Astrocyte of the cerebellum (primary cell): ENCODE data around the gene ARHGEF4.

ENCODE experiments used
- DNase-seq: peaks from one replicate; pipeline ENCODE4 v3.0.0-alpha.2; 2011; ENCODE audit warnings: low read depth
- H3K4me3 ChIP-seq: 2 replicates; pipeline ENCODE4 v1.5.1; 2011; ENCODE audit warnings: mild to moderate bottlenecking, low read depth, low read length, moderate library complexity
- CTCF ChIP-seq: IDR thresholded peaks from 2 replicates; pipeline ENCODE4 v1.5.1; 2012; ENCODE audit warnings: low read length, low read depth, moderate library complexity, mild to moderate bottlenecking; ENCODE audit errors: missing control alignments
- in situ Hi-C: cut with HindIII; loops from 2 replicates; pipeline ENCODE4 v1.10.0; 2017; ENCODE audit warnings: low sequenced_read_pairs

Gene ARHGEF4

GRCh38 chr2:130882111-130882690 is 45.5 kb downstream of the ARHGEF4 start:
- TF ChIP-seq CTCF = no peak
- no peak for DNase-seq
- in situ Hi-C loops = no loop called here
- H3K4me3 ChIP-seq = no peak overlapping the region

DNA sequence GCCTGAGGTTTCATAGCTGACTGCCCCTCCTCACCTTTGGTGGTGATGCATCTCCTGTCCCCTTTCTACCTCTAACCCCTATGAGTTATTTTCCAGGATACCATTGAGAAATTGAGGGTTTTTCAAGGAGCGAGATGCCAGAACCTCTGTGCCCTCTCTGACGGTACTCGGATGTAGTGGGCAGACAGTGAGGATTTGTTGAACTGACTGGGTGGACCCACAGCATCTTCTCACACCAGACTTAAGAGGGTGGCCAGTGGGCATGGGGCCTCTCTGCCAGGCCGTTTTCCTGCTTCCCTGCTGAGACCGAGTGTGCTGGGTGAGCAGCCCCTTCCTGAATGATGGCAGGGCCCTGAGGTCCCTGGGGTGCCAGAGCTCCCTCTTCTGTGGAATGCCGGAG is 46.3 kb downstream of the ARHGEF4 start:
- in situ Hi-C loops = no loop called here
- no peak for TF ChIP-seq CTCF
- DNase-seq = no peak
- H3K4me3 ChIP-seq = no peak overlapping the region

GRCh38 chr2:130883496-130883895 is 46.8 kb downstream of the ARHGEF4 start:
- H3K4me3 ChIP-seq = no peak overlapping the region
- DNase-seq = no peak
- in situ Hi-C loops = no loop called here
- TF ChIP-seq CTCF = no peak

DNA sequence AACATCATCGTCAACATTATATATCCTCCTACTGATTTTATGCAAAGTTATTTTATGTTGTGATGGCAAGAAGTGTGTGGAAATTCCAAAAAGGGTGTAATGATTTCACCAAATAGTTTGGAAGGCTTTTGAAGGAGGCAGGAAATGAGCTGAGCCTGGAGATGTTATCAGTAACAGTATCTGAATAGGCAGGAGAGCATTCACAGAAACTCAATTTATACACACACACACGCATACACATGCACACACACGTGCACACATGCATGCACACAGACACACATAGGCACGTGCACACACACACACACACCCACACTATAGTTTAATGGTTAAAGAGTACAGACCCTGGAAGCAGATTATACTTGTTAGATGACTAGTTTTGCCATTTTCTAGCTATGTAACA is 47.3 kb downstream of the ARHGEF4 start:
- no peak for TF ChIP-seq CTCF
- in situ Hi-C loops = no loop called here

DNA sequence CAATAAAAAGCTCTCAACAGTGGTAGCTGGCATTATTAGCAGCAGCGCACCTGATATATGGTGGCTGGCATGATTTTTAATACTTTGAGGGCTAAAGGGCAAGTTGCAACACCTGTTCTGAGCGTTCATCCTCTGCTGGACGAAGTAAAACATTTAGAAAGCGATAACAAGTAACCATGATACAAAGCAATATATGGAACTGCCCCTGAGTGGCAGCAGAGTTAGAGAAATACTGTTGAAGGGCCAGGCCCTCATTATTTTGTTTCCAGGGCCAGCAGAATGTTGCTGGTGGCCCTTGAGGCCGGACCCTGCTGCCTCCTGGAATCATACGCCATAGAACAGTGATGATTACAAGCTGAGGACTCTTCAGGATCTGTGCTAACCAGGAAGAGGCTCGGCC is 47.8 kb downstream of the ARHGEF4 start:
- in situ Hi-C loops = no loop called here
- no peak overlapping the region for H3K4me3 ChIP-seq
- no peak for DNase-seq
- TF ChIP-seq CTCF = no peak

More for the DNA sequence above, 47.3 kb downstream of the ARHGEF4 start:
- no peak overlapping the region for H3K4me3 ChIP-seq
- DNase-seq = no peak

DNA sequence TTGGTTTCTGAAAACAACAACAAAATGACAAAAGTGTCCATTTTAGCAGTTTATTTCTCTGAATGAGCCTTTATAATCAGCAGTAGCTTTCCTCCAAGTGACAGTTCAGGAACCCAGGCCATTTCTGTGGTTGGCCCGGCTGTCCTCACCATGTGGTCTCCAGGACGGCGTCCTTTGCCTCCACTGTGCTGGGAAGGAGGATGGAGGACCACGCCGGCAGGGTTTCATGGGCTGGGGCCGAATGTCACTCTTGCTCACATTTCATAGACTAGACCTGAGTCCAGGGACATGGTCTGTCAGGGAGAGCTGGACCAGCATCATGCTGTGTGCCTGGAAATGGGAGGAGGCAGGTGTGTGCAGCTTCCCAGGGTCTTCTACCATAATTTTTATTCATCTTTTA is 50.9 kb downstream of the ARHGEF4 start:
- in situ Hi-C loops = no loop called here
- DNase-seq = no peak
- H3K4me3 ChIP-seq = no peak overlapping the region
- TF ChIP-seq CTCF = no peak
